ENCODE measurements around the gene MAN2B1.
"Not testable (repeated sequence)": the region's sequence is repeated elsewhere in the genome, so short reads cannot be mapped to it uniquely, and the experiment has no call there.

Gene MAN2B1

GRCh38 chr19:12656899-12657571 lies 9.5 kb downstream of the MAN2B1 start:
- H3K4me1 ChIP-seq (ENCODE audit: control insufficient read depth in 1 of 2, insufficient read depth in 2 of 2, low read length in 2 of 2): no peaks in the 10 kb centered on the region

GRCh38 chr19:12655546-12655945 lies 11.0 kb downstream of the MAN2B1 start:
- peaks cover 22 to 52% of the 10 kb centered on the region in 2 donors for H3K36me3 ChIP-seq (ENCODE audit: control insufficient read depth in 1 of 2, insufficient read depth in 2 of 2, low read length in 2 of 2)

More at GRCh38 chr19:12656899-12657571, 9.5 kb downstream of the MAN2B1 start:
- Histone ChIP-seq H3K36me3 (ENCODE audit: control insufficient read depth in 1 of 2, insufficient read depth in 2 of 2, low read length in 2 of 2) (peaks cover 27 to 65% of the 10 kb centered on the region in 2 donors), H3K27me3 (ENCODE audit: low read depth, low read length) (no peaks in the 10 kb centered on the region), H3K27ac (ENCODE audit: low read length) (no peak overlapping the region), H3K9me3 (ENCODE audit: control insufficient read depth in 1 of 2, low read length in 2 of 2) (no peaks in the 10 kb centered on the region), H3K4me3 (ENCODE audit: low read depth in 1 of 2, low read length in 2 of 2) (no peak overlapping the region)

GRCh38 chr19:12652219-12652618 lies 14.3 kb downstream of the MAN2B1 start:
- H3K4me3 ChIP-seq (ENCODE audit: low read depth in 1 of 2, low read length in 2 of 2): no peak overlapping the region
- H3K9me3 ChIP-seq (ENCODE audit: control insufficient read depth in 1 of 2, low read length in 2 of 2): no peaks in the 10 kb centered on the region
- no peaks in the 10 kb centered on the region for H3K27me3 ChIP-seq (ENCODE audit: low read depth, low read length)
- peaks cover 0 to 13% of the 10 kb centered on the region in 2 donors for H3K4me1 ChIP-seq (ENCODE audit: control insufficient read depth in 1 of 2, insufficient read depth in 2 of 2, low read length in 2 of 2)
- H3K27ac ChIP-seq (ENCODE audit: low read length): no peak overlapping the region
- peaks cover 19 to 28% of the 10 kb centered on the region in 2 donors for H3K36me3 ChIP-seq (ENCODE audit: control insufficient read depth in 1 of 2, insufficient read depth in 2 of 2, low read length in 2 of 2)

More at GRCh38 chr19:12655546-12655945, 11.0 kb downstream of the MAN2B1 start:
- H3K27ac ChIP-seq (ENCODE audit: low read length): no peak overlapping the region
- no peaks in the 10 kb centered on the region for H3K9me3 ChIP-seq (ENCODE audit: control insufficient read depth in 1 of 2, low read length in 2 of 2)
- H3K4me3 ChIP-seq (ENCODE audit: low read depth in 1 of 2, low read length in 2 of 2): no peak overlapping the region
- no peaks in the 10 kb centered on the region for H3K4me1 ChIP-seq (ENCODE audit: control insufficient read depth in 1 of 2, insufficient read depth in 2 of 2, low read length in 2 of 2)
- no peaks in the 10 kb centered on the region for H3K27me3 ChIP-seq (ENCODE audit: low read depth, low read length)

GRCh38 chr19:12649941-12650340 lies 16.6 kb downstream of the MAN2B1 start:
- Histone ChIP-seq H3K9me3 (ENCODE audit: control insufficient read depth in 1 of 2, low read length in 2 of 2) (no peaks in the 10 kb centered on the region), H3K36me3 (ENCODE audit: control insufficient read depth in 1 of 2, insufficient read depth in 2 of 2, low read length in 2 of 2) (peaks cover 2 to 9% of the 10 kb centered on the region in 2 donors), H3K27ac (ENCODE audit: low read length) (no peak overlapping the region), H3K27me3 (ENCODE audit: low read depth, low read length) (no peaks in the 10 kb centered on the region), H3K4me3 (ENCODE audit: low read depth in 1 of 2, low read length in 2 of 2) (no peak overlapping the region), H3K4me1 (ENCODE audit: control insufficient read depth in 1 of 2, insufficient read depth in 2 of 2, low read length in 2 of 2) (peaks cover 0 to 13% of the 10 kb centered on the region in 2 donors)

GRCh38 chr19:12648088-12648487 lies 18.5 kb downstream of the MAN2B1 start:
- peaks cover 0 to 4% of the 10 kb centered on the region in 2 donors for H3K36me3 ChIP-seq (ENCODE audit: control insufficient read depth in 1 of 2, insufficient read depth in 2 of 2, low read length in 2 of 2)
- H3K27ac ChIP-seq (ENCODE audit: low read length): no peak overlapping the region

DNA sequence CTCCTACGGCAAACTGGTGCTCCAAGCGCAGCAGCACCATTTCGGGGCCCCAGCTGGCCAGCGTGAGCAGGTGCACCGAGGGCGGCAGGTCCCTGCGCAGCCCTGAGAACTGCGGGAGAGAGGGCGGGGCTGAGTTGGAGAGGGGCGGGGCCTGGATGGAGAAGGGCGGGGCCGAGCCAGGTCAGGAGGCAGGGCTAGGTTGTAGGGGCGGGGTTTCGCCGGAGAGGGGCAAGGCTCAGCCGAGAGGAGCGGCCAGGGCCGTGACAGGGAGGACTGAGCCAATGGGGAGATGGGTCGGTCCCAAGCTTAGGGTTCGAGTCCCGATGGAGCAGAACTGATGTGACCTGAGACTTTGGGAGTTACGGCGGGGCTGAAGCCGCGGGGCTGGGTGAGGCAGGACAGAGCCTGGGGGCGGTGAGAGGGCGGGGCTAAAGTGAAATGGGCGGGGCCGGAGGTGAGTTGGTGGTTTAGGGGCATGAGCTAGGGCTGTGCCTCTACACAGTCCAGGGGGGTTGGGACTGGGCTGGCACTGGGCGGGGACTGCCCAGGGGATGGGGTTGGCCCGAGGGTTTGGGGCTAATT lies 19.0 kb downstream of the MAN2B1 start:
- Histone ChIP-seq H3K27ac (ENCODE audit: low read length) (no peak overlapping the region), H3K36me3 (ENCODE audit: control insufficient read depth in 1 of 2, insufficient read depth in 2 of 2, low read length in 2 of 2) (peaks cover 0 to 4% of the 10 kb centered on the region in 2 donors), H3K9me3 (ENCODE audit: control insufficient read depth in 1 of 2, low read length in 2 of 2) (no peaks in the 10 kb centered on the region), H3K4me3 (ENCODE audit: low read depth in 1 of 2, low read length in 2 of 2) (peak overlapping the region; percentile 39 to 51), H3K4me1 (ENCODE audit: control insufficient read depth in 1 of 2, insufficient read depth in 2 of 2, low read length in 2 of 2) (peaks cover 0 to 13% of the 10 kb centered on the region in 2 donors), H3K27me3 (ENCODE audit: low read depth, low read length) (no peaks in the 10 kb centered on the region)

More at GRCh38 chr19:12648088-12648487, 18.5 kb downstream of the MAN2B1 start:
- Histone ChIP-seq H3K4me3 (ENCODE audit: low read depth in 1 of 2, low read length in 2 of 2) (peak overlapping the region in 1 of 2 donors; percentile 51), H3K27me3 (ENCODE audit: low read depth, low read length) (no peaks in the 10 kb centered on the region), H3K9me3 (ENCODE audit: control insufficient read depth in 1 of 2, low read length in 2 of 2) (no peaks in the 10 kb centered on the region), H3K4me1 (ENCODE audit: control insufficient read depth in 1 of 2, insufficient read depth in 2 of 2, low read length in 2 of 2) (peaks cover 0 to 13% of the 10 kb centered on the region in 2 donors)

DNA sequence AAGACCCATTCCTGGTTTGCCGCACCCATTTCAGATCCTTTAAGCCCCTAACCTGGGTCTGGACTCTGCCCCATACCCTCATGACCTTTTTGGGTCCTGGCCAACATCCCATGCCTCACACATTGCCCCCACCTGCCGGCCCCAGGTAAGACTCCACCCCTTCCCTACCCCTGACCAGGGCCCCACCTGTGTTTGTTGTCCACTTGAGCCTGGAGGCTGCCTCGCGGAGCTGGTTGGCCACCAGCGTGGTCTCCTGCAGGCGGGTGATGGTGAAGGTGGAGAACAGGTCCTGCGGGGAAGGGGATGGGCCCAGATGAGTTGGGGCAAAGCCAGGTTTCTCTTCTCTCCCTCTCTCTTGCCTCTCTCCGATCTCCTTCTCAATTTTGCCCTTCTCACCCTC lies 19.5 kb downstream of the MAN2B1 start:
- Histone ChIP-seq H3K27ac (ENCODE audit: low read length) (no peak overlapping the region), H3K4me1 (ENCODE audit: control insufficient read depth in 1 of 2, insufficient read depth in 2 of 2, low read length in 2 of 2) (peaks cover 0 to 13% of the 10 kb centered on the region in 2 donors), H3K27me3 (ENCODE audit: low read depth, low read length) (no peaks in the 10 kb centered on the region), H3K9me3 (ENCODE audit: control insufficient read depth in 1 of 2, low read length in 2 of 2) (no peaks in the 10 kb centered on the region), H3K36me3 (ENCODE audit: control insufficient read depth in 1 of 2, insufficient read depth in 2 of 2, low read length in 2 of 2) (peaks cover 0 to under 1% of the 10 kb centered on the region in 2 donors), H3K4me3 (ENCODE audit: low read depth in 1 of 2, low read length in 2 of 2) (peak overlapping the region in 1 of 2 donors; percentile 51)

DNA sequence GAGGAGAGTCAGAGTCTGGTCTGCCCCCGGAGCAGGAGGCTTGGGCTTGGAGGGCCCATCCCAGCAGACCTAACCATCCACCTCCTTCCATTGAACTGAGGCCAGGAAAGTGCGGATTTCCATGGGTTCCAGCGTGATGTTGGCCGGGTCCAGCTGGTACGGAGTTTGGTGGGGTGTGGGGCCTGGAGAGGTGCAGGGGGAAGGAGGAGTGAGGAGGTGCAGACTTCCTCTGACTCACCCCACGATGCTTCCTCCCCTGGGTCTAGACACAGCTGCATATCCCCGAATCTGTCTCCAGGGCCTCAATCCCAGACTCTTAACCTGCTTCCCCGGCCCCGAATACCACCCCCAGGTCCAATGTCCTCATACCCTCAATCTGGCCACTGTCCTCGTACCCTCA lies 20.0 kb downstream of the MAN2B1 start:
- Histone ChIP-seq H3K27ac (ENCODE audit: low read length) (no peak overlapping the region), H3K4me1 (ENCODE audit: control insufficient read depth in 1 of 2, insufficient read depth in 2 of 2, low read length in 2 of 2) (peaks cover 0 to 13% of the 10 kb centered on the region in 2 donors), H3K27me3 (ENCODE audit: low read depth, low read length) (no peaks in the 10 kb centered on the region), H3K9me3 (ENCODE audit: control insufficient read depth in 1 of 2, low read length in 2 of 2) (no peaks in the 10 kb centered on the region), H3K4me3 (ENCODE audit: low read depth in 1 of 2, low read length in 2 of 2) (no peak overlapping the region), H3K36me3 (ENCODE audit: control insufficient read depth in 1 of 2, insufficient read depth in 2 of 2, low read length in 2 of 2) (no peaks in the 10 kb centered on the region)

GRCh38 chr19:12643716-12644115 lies 22.8 kb downstream of the MAN2B1 start:
- peaks cover 0 to 19% of the 10 kb centered on the region in 2 donors for H3K4me1 ChIP-seq (ENCODE audit: control insufficient read depth in 1 of 2, insufficient read depth in 2 of 2, low read length in 2 of 2)
- H3K4me3 ChIP-seq (ENCODE audit: low read depth in 1 of 2, low read length in 2 of 2); H3K27ac ChIP-seq (ENCODE audit: low read length); H3K9me3 ChIP-seq (ENCODE audit: control insufficient read depth in 1 of 2, low read length in 2 of 2); H3K36me3 ChIP-seq (ENCODE audit: control insufficient read depth in 1 of 2, insufficient read depth in 2 of 2, low read length in 2 of 2); H3K27me3 ChIP-seq (ENCODE audit: low read depth, low read length): not testable (repeated sequence)

- Histone ChIP-seq H3K4me3 (ENCODE audit: low read depth in 1 of 2, low read length in 2 of 2) (no peak overlapping the region), H3K27ac (ENCODE audit: low read length) (no peak overlapping the region), H3K9me3 (ENCODE audit: control insufficient read depth in 1 of 2, low read length in 2 of 2) (no peaks in the 10 kb centered on the region), H3K4me1 (ENCODE audit: control insufficient read depth in 1 of 2, insufficient read depth in 2 of 2, low read length in 2 of 2) (peaks cover 0 to 8% of the 10 kb centered on the region in 2 donors), H3K27me3 (ENCODE audit: low read depth, low read length) (no peaks in the 10 kb centered on the region), H3K36me3 (ENCODE audit: control insufficient read depth in 1 of 2, insufficient read depth in 2 of 2, low read length in 2 of 2) (no peaks in the 10 kb centered on the region)
Measured at GRCh38 chr19:12642506-12642905, 24.0 kb downstream of the MAN2B1 start.

- Histone ChIP-seq H3K27me3 (ENCODE audit: low read depth, low read length) (no peaks in the 10 kb centered on the region), H3K36me3 (ENCODE audit: control insufficient read depth in 1 of 2, insufficient read depth in 2 of 2, low read length in 2 of 2) (no peaks in the 10 kb centered on the region), H3K27ac (ENCODE audit: low read length) (no peak overlapping the region), H3K4me3 (ENCODE audit: low read depth in 1 of 2, low read length in 2 of 2) (no peak overlapping the region), H3K4me1 (ENCODE audit: control insufficient read depth in 1 of 2, insufficient read depth in 2 of 2, low read length in 2 of 2) (peaks cover 0 to 6% of the 10 kb centered on the region in 2 donors), H3K9me3 (ENCODE audit: control insufficient read depth in 1 of 2, low read length in 2 of 2) (no peaks in the 10 kb centered on the region)
Measured at GRCh38 chr19:12641456-12641855, 25.1 kb downstream of the MAN2B1 start.

Measured in muscle layer of duodenum (tissue), 2 donors.